HG02763 (cell line): ENCODE measurements around the gene CWC27.

Experiments
- ATAC-seq: cut with Tn5 transposase; IDR thresholded peaks from one replicate; pipeline ENCODE4 v1.9.1; 2021; ENCODE audit warnings: mild to moderate bottlenecking, moderate library complexity; ENCODE audit not compliant: unreplicated experiment

CWC27 gene

GRCh38 chr5:64836190-64836755 lies 67.5 kb downstream of the CWC27 start:
- ATAC-seq = no peak

GRCh38 chr5:64836786-64837185 lies 68.1 kb downstream of the CWC27 start:
- ATAC-seq = no peak

- ATAC-seq = no peak
Observed at GRCh38 chr5:64838376-64838775, 69.6 kb downstream of the CWC27 start.

GRCh38 chr5:64838803-64839202 lies 70.1 kb downstream of the CWC27 start:
- ATAC-seq = no peak

- ATAC-seq = no peak
Observed at GRCh38 chr5:64839936-64840335, 71.2 kb downstream of the CWC27 start.

GRCh38 chr5:64840958-64841357 lies 72.2 kb downstream of the CWC27 start:
- ATAC-seq = no peak

- no peak for ATAC-seq
Observed at GRCh38 chr5:64853777-64854176, 85.0 kb downstream of the CWC27 start.

- no peak for ATAC-seq
Observed at GRCh38 chr5:64854855-64855254, 86.1 kb downstream of the CWC27 start.

- no peak for ATAC-seq
Observed at GRCh38 chr5:64859881-64860280, 91.2 kb downstream of the CWC27 start.

- no peak for ATAC-seq
Observed at GRCh38 chr5:64861281-64861680, 92.6 kb downstream of the CWC27 start.

- no peak for ATAC-seq
Observed at GRCh38 chr5:64864171-64864570, 95.4 kb downstream of the CWC27 start.

GRCh38 chr5:64865662-64866061 lies 96.9 kb downstream of the CWC27 start:
- no peak for ATAC-seq

GRCh38 chr5:64869419-64869818 lies 100.7 kb downstream of the CWC27 start:
- no peak for ATAC-seq

- ATAC-seq = no peak
Observed at GRCh38 chr5:64872044-64872443, 103.3 kb downstream of the CWC27 start.

- no peak for ATAC-seq
Observed at GRCh38 chr5:64873441-64873840, 104.7 kb downstream of the CWC27 start.

- no peak for ATAC-seq
Observed at GRCh38 chr5:64874753-64875152, 106.0 kb downstream of the CWC27 start.

GRCh38 chr5:64876203-64876602 lies 107.5 kb downstream of the CWC27 start:
- ATAC-seq = no peak

- no peak for ATAC-seq
Observed at GRCh38 chr5:64880821-64881220, 112.1 kb downstream of the CWC27 start.

- no peak for ATAC-seq
Observed at GRCh38 chr5:64883912-64884311, 115.2 kb downstream of the CWC27 start.

- no peak for ATAC-seq
Observed at GRCh38 chr5:64884541-64884940, 115.8 kb downstream of the CWC27 start.

GRCh38 chr5:64887910-64888309 lies 119.2 kb downstream of the CWC27 start:
- ATAC-seq = no peak

GRCh38 chr5:64895748-64896147 lies 127.0 kb downstream of the CWC27 start:
- ATAC-seq = no peak

GRCh38 chr5:64899838-64900237 lies 131.1 kb downstream of the CWC27 start:
- no peak for ATAC-seq
